ENCODE data around the gene RABGAP1L. TPM values are rescaled to one million over a fixed set of nuclear protein-coding genes. Genes with fewer than 3 reads are reported as not detected.

Gene RABGAP1L
- polyA plus RNA-seq, 3 donors = 35.2 to 75.3 (median 63.3) TPM

DNA sequence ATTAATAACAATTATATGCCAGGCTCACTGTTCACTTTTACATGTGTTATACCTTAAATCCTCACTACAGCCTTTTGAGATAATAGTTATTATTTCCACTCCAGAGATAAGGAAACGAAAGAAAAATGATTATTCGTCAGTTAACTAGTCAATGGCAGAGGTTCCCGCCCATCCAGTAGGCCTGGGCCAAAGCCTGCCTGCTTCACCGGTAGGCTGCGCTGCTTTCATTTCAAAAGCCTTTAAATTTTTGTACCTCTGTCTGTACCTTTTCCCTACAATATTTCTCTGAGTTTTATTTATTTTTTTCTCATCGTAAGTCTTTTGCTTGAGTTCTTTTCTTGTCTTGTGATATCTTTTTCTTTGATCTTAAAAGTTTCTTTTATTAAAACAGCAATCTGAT is 292.1 kb downstream of the RABGAP1L start:
- Histone ChIP-seq H4K20me1 (ENCODE audit: insufficient read depth, low read length) (no peaks in the 10 kb centered on the region), H2AFZ (ENCODE audit: insufficient read depth, low read depth, low read length, poor library complexity, severe bottlenecking) (no peak overlapping the region), H3K4me2 (replicated peaks; ENCODE audit: extremely low read depth, low read length, poor library complexity, severe bottlenecking) (no peak overlapping the region), H3K9me3 (replicated peaks in 1 of 2; ENCODE audit: control insufficient read depth in 1 of 2, insufficient read depth in 1 of 2, low read length in 2 of 2) (peaks cover 0 to 3% of the 10 kb centered on the region in 2 donors), H3K27me3 (ENCODE audit: control insufficient read depth in 2 of 2, insufficient read depth in 2 of 2, low read length in 2 of 2) (no peaks in the 10 kb centered on the region), H3K9ac (ENCODE audit: insufficient read depth, low read length, poor library complexity, severe bottlenecking) (no peak overlapping the region), H3K4me3 (replicated peaks in 1 of 3; ENCODE audit: low read depth in 2 of 3, low read length in 3 of 3) (no peak overlapping the region), H3K4me1 (ENCODE audit: control insufficient read depth in 1 of 2, insufficient read depth in 2 of 2, low read length in 2 of 2) (no peaks in the 10 kb centered on the region), H3K79me2 (ENCODE audit: insufficient read depth, low read length) (no peaks in the 10 kb centered on the region), H3K27ac (ENCODE audit: low read depth in 1 of 2, low read length in 2 of 2) (no peak overlapping the region), H3K36me3 (replicated peaks in 1 of 2; ENCODE audit: control insufficient read depth in 1 of 2, insufficient read depth in 2 of 2, low read length in 2 of 2) (no peaks in the 10 kb centered on the region)
- H3K36me3 Mint-ChIP-seq = no peaks in the 10 kb centered on the region
- intact Hi-C loops (cut with micrococcal nuclease) = no loop called here
- WGBS (ENCODE audit: insufficient coverage) = 100% methylated on average over 5 of the region's 6 CpGs
- no peak overlapping the region for H3K27ac Mint-ChIP-seq
- DNase-seq = no peak
- H3K4me3 Mint-ChIP-seq = no peak overlapping the region
- no peaks in the 10 kb centered on the region for H3K4me1 Mint-ChIP-seq
- H3K9me3 Mint-ChIP-seq = peaks cover 0 to 5% (median 4%) of the 10 kb centered on the region in 7 donors
- no peak for TF ChIP-seq CTCF (IDR thresholded peaks at IDR 0.05)
- no peaks in the 10 kb centered on the region for H3K27me3 Mint-ChIP-seq (ENCODE audit: low read depth in 3 of 3)

- H2AFZ ChIP-seq (ENCODE audit: insufficient read depth, low read depth, low read length, poor library complexity, severe bottlenecking) = no peak overlapping the region
- no peaks in the 10 kb centered on the region for H4K20me1 ChIP-seq (ENCODE audit: insufficient read depth, low read length)
- H3K27me3 ChIP-seq (ENCODE audit: control insufficient read depth in 2 of 2, insufficient read depth in 2 of 2, low read length in 2 of 2) = no peaks in the 10 kb centered on the region
- H3K9me3 ChIP-seq (replicated peaks in 1 of 2; ENCODE audit: control insufficient read depth in 1 of 2, insufficient read depth in 1 of 2, low read length in 2 of 2) = no peaks in the 10 kb centered on the region
- H3K4me2 ChIP-seq (replicated peaks; ENCODE audit: extremely low read depth, low read length, poor library complexity, severe bottlenecking) = no peak overlapping the region
- TF ChIP-seq CTCF (IDR thresholded peaks at IDR 0.05) = no peak
- WGBS (ENCODE audit: insufficient coverage) = no CpG with 5 or more reads among the region's 2 CpGs
- no peaks in the 10 kb centered on the region for H3K36me3 ChIP-seq (replicated peaks in 1 of 2; ENCODE audit: control insufficient read depth in 1 of 2, insufficient read depth in 2 of 2, low read length in 2 of 2)
- Mint-ChIP-seq H3K4me3 (no peak overlapping the region), H3K27ac (peak overlapping the region in 1 of 7 donors; percentile 5), H3K9me3 (peaks cover 0 to 4% (median 0%) of the 10 kb centered on the region in 7 donors), H3K4me1 (no peaks in the 10 kb centered on the region), H3K27me3 (ENCODE audit: low read depth in 3 of 3) (peaks cover 0 to 4% (median 0%) of the 10 kb centered on the region in 3 donors), H3K36me3 (peaks cover 0 to 3% of the 10 kb centered on the region in 2 donors)
- H3K27ac ChIP-seq (ENCODE audit: low read depth in 1 of 2, low read length in 2 of 2) = no peak overlapping the region
- H3K4me3 ChIP-seq (replicated peaks in 1 of 3; ENCODE audit: low read depth in 2 of 3, low read length in 3 of 3) = no peak overlapping the region
- no peaks in the 10 kb centered on the region for H3K4me1 ChIP-seq (ENCODE audit: control insufficient read depth in 1 of 2, insufficient read depth in 2 of 2, low read length in 2 of 2)
- no peaks in the 10 kb centered on the region for H3K79me2 ChIP-seq (ENCODE audit: insufficient read depth, low read length)
- intact Hi-C loops (cut with micrococcal nuclease) = no loop called here
- no peak for DNase-seq
- H3K9ac ChIP-seq (ENCODE audit: insufficient read depth, low read length, poor library complexity, severe bottlenecking) = no peak overlapping the region
Measured at GRCh38 chr1:174465855-174466254, 306.5 kb downstream of the RABGAP1L start.

Measured in CD14-positive monocyte (primary cell).